Posterior cingulate gyrus (tissue), 11 donors: ENCODE results near the gene CAVIN2.

Source experiments
- DNase-seq, 10 donors: peaks; one replicate each; pipeline versions ENCODE4 v3.0.0 to v3.0.0-alpha.2; 2020 to 2021; ENCODE audit warnings: mixed read lengths in 3 of 10
- intact Hi-C: fragments of 100-400 bp; cut with DNase I; formaldehyde crosslinking; loops from one replicate; pipeline ENCODE4 v1.15.1; 2023

Gene CAVIN2

DNA sequence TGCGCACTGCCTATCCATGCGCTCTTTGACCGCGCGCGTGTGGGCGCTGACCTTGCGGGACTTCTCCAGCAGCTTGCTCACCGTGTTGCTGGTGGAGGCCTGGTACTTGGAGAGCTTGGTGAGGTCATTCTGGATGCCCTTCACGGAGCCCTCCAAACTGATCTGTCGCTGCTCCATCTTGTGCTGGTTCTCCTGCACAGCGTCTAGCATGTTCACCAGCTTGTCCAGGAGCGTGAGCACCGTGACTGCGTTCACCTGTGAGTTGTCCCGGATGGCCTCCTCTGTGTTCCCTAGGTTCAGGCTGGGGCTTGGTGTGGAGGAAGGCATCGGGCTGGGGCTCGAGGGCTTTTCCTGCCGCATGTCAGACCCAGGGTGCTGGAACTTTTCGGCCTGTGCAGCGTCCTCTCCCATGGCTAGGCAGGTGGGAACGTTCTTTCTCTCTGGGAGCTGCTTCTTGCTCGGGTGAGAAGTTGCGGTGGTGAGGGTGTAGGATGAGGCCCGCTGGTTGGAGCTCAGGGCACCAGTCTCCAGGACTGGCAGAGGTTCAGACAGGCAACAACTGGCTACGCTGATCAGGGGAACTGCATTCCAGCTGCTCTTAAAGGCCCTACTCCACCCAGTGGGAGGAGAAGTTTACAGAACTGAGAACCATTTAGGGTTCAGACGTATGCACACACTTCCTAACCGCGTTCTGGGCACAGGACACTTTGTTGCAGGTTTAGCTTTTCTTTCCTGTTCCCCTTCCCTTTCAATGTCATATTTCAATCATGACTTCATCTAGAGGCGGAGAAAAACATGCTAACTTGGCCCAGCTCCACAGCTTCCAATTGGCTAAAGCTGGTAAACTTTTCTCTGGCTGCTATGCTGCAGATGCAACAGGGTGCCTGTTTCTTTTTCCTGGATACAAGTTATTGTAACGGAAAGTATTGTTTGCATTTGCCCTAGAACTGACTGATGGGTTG lies at the start of gene CAVIN2:
Gene CAVIN2, minus strand, starts transcription at position 574 of the 962 bp plus-strand sequence. Its CDS starts 163 bp downstream, at position 411.
- peak in 2 of 10 donors; percentile 61 to 78 for DNase-seq
- intact Hi-C loops = no loop called here

GRCh38 chr2:191895743-191896142 lies 48.9 kb upstream of the CAVIN2 start:
- no peak for DNase-seq
- intact Hi-C loops = no loop called here

DNA sequence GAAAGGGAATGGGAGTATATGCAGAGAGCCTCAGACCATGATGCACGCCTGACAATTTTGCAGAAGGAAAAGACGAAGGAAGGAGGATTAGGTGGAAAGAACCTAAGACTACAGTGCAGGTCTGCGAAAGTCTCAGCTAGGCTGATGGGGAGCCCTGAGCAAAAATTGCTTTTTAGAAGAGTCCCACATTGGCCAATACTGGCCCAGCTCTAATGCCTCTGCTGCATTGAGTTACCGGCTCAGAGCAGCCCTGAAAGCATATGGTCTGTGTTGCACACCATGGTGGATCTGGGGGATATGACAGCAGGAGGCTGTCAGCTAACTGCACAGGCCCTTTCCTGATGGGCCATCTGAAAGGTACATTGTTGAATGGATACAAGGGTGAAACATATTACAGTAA lies 48.3 kb upstream of the CAVIN2 start:
- DNase-seq = peak in 1 of 10 donors; percentile 14
- intact Hi-C loops = no loop called here

- no peak for DNase-seq
- intact Hi-C loops = no loop called here
Observed at GRCh38 chr2:191894681-191895147, 47.8 kb upstream of the CAVIN2 start.

GRCh38 chr2:191892391-191892790 lies 45.5 kb upstream of the CAVIN2 start:
- DNase-seq = peak in 1 of 10 donors; percentile 44
- intact Hi-C loops = no loop called here

GRCh38 chr2:191891656-191892055 lies 44.8 kb upstream of the CAVIN2 start:
- DNase-seq = peak in 1 of 10 donors; percentile 9
- intact Hi-C loops = no loop called here

GRCh38 chr2:191889931-191890330 lies 43.0 kb upstream of the CAVIN2 start:
- intact Hi-C loops = no loop called here
- DNase-seq = no peak

- DNase-seq = no peak
- intact Hi-C loops = no loop called here
Observed at GRCh38 chr2:191888400-191889166, 41.7 kb upstream of the CAVIN2 start.

- DNase-seq = peak in 1 of 10 donors; percentile 29
- intact Hi-C loops = no loop called here
Observed at GRCh38 chr2:191885650-191886049, 38.8 kb upstream of the CAVIN2 start.

DNA sequence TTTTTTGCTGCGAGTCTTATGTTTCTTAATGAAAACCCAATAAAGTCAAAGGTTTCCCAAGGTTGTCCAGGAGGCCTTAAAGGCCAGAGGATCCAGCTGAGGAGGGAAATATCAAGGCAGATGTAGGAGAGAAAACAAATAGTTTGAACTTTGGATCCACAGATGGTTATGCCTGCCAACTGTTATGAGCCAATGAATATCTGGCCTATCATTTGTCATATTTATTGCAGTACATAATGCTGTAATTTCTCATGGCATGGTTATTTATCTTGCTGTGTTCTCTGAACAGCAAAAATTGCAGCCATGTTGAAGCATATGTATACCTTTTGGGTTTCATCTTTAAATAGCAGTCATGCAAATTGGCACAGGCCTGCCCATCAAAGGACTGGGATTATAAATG lies 38.2 kb upstream of the CAVIN2 start:
- intact Hi-C loops = no loop called here
- no peak for DNase-seq

DNA sequence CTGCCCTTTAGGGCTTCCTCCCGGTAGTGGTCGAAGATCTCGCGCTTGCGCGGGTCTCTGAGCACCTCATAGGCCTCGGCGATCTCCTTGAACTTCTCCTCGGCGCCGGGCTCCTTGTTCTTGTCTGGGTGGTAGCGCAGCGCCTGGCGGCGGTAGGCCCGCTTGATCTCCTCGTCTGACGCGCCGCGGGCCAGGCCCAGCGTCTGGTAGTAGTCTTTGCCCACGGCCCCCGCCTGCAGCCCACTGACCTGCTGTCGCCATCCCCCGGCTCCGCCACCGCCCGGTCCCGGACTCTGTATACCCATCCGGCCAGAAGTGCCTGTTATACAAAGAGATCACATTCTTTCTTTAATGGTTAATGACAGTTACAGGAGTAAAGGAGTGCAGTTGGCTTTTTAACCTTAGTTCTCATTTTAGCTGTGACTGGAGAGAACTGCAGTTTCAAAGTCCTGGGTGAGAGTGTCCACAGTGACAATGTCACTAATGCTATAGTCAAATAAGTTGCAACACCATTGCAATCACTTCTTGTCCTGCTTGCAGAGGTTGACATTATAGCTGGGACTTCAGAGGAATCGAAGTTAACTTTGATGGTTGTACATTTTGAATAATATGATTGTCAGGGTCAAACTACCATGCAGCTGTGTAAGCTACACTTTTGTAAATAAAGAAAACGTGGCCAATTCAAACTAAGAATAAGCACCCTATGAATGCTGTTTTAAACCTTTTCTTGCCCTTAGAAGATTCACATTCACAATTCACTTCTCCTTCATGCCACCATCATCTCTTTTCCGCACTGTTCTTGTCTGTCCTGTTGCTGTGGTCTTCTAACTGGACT lies 35.3 kb upstream of the CAVIN2 start:
- peak in 1 of 10 donors; percentile 77 for DNase-seq
- intact Hi-C loops = no loop called here

DNA sequence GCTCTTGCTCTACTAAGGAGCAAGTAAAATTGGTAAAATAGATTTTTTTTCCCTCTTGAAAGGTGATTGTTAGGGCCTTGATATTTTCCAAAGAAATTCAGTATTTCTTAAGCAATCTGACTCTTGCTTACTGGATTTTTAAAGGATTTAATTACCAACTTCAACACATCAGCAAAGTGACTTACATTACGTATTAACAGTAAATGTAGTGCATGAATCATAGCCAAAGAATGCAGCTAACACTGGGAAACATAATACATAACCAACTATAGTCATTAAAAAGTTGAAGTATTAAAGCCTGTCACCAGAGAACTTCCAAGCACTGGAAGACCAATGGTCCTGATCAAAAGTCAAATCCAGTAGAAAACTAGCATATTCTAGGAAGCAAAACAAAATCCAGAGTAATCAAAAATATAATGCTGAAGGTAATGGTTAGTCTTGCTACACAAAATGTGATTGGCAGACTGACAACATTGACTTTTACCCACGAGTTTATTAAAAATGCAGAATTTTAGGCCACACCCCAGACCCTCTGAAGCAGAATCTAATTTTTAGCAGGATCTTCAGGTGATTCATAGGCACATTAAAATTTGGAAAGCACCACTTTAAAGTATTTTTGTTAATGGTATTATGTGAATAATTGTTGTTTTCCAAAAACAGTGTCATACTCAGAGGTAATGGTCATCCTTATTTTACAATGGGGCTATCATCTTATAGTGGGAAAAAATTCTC lies 31.8 kb upstream of the CAVIN2 start:
- no peak for DNase-seq
- intact Hi-C loops = loop anchor here (10.0 kb wide), 1 partner anchor 406 kb away; no protein-coding TSS in a partner anchor

DNA sequence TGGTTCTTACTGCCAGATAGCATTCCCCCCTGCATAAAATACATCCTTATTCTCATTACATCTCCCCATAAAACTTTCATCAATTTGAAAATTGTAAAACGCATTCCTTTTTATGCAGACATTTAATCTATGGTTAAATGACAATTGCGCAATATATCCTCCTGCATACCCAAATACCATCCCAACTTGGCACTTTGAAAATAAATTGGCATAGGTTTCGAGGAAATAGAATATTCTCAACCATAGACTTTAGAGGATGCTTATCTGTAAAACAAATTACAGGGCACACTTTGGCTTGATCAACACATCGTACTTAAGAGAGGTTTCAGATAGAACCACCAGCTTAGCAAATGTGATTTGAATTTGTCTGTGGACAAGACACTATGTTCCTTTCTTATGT lies 31.0 kb upstream of the CAVIN2 start:
- intact Hi-C loops = loop anchor here (10.0 kb wide), 1 partner anchor 407 kb away; no protein-coding TSS in a partner anchor
- no peak for DNase-seq

- intact Hi-C loops = loop anchor here (10.0 kb wide), 1 partner anchor 409 kb away; no protein-coding TSS in a partner anchor
- no peak for DNase-seq
Observed at GRCh38 chr2:191875859-191876258, 29.0 kb upstream of the CAVIN2 start.

DNA sequence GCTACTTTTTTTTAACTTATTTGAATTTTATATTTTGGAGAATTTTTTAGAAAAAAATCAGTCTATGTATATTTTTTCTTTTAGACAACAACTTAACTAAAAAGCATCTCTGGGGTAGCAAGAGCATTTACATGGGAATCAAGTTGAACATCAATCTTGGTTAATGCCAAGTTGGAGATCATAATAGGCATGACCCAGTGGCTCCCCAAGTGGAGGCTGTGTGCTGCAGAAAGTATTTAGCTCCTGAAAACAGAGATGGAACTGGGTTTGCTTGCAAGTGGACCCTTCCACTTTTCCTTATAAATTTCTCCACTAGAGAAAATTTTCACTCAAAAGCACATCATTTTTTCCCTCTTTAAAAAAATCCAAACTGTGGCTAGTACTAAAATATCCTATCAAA lies 23.9 kb upstream of the CAVIN2 start:
- no peak for DNase-seq
- intact Hi-C loops = loop anchor here (10.0 kb wide), 1 partner anchor 414 kb away; no protein-coding TSS in a partner anchor

- intact Hi-C loops = loop anchor here (1.0 to 10.0 kb wide), 4 partner anchors 57 to 415 kb away; partner anchors contain the start of gene TMEFF2
- no peak for DNase-seq
Observed at GRCh38 chr2:191869781-191870180, 22.9 kb upstream of the CAVIN2 start.

- peak in 7 of 10 donors; percentile 24 to 92 (median 64) for DNase-seq
- intact Hi-C loops = loop anchor here (1.0 to 10.0 kb wide), 3 partner anchors 57 to 326 kb away; partner anchors contain the start of gene TMEFF2
Observed at GRCh38 chr2:191869178-191869577, 22.3 kb upstream of the CAVIN2 start.

GRCh38 chr2:191867507-191867847 lies 20.6 kb upstream of the CAVIN2 start:
- intact Hi-C loops = loop anchor here (5.0 to 10.0 kb wide), 2 partner anchors 55 to 327 kb away; partner anchors contain the start of gene TMEFF2
- DNase-seq = no peak
